Gastrocnemius medialis (tissue), 4 donors: ENCODE measurements around the gene ESRRB. TPM values are rescaled to one million over a fixed set of nuclear protein-coding genes. Genes with fewer than 3 reads are reported as not detected.

Experiments
- ATAC-seq, 2 donors: fragments of 150-250 bp; one replicate each; pipeline ENCODE4 v1.9.1; 2016
- DNase-seq, 2 donors: peaks; one replicate each; pipeline ENCODE4 v3.0.0-alpha.2; 2019
- H3K27ac ChIP-seq, 4 donors: fragments of 200-600 bp; sonication (generic); 1 replicate in 1 of 4; 2 replicates in 3 of 4; pipeline ENCODE4 v1.5.1; 2016 to 2018; ENCODE audit warnings: mild to moderate bottlenecking in 2 of 4, moderate library complexity in 1 of 4
- H3K27me3 ChIP-seq, 3 donors: fragments of 200-600 bp; sonication (generic) in 2 of 3; 1 replicate in 1 of 3; 2 replicates in 2 of 3; pipeline versions ENCODE4 v1.5.1 to v1.6.0; 2016 to 2019; ENCODE audit warnings: mild to moderate bottlenecking in 1 of 3, moderate library complexity in 1 of 3
- H3K36me3 ChIP-seq, 2 donors: fragments of 200-600 bp; sonication (generic) in 1 of 2; one replicate each; pipeline ENCODE4 v1.5.1; 2017 to 2018
- H3K4me1 ChIP-seq, 2 donors: fragments of 200-600 bp; sonication (generic) in 1 of 2; one replicate each; pipeline ENCODE4 v1.5.1; 2016 to 2017; ENCODE audit warnings: mild to moderate bottlenecking in 2 of 2
- H3K4me3 ChIP-seq, 4 donors: fragments of 200-600 bp; sonication (generic) in 3 of 4; 1 replicate in 1 of 4; 2 replicates in 3 of 4; pipeline ENCODE4 v1.5.1; 2016 to 2019; ENCODE audit warnings: mild to moderate bottlenecking in 2 of 4
- H3K9me3 ChIP-seq, 3 donors: fragments of 200-600 bp; sonication (generic) in 2 of 3; 1 replicate in 1 of 3; 2 replicates in 2 of 3; pipeline ENCODE4 v1.5.1; 2016 to 2019
- CTCF ChIP-seq, 5 experiments: fragments of 450-650 bp in 3 of 5; fragments of 200-600 bp in 2 of 5; sonication (generic) in 2 of 5; IDR thresholded peaks in 4 of 5; conservative IDR thresholded peaks in 1 of 5; 1 replicate in 4 of 5; 2 replicates in 1 of 5; pipeline ENCODE4 v1.5.1; 2016 to 2019; ENCODE audit warnings: antibody characterized with exemption in 5 of 5, mild to moderate bottlenecking in 3 of 5, moderate library complexity in 3 of 5
- POLR2A ChIP-seq, 2 donors: fragments of 450-650 bp; IDR thresholded peaks; one replicate each; pipeline ENCODE4 v1.6.1; 2017; ENCODE audit warnings: antibody characterized with exemption in 2 of 2, mild to moderate bottlenecking in 2 of 2, moderate library complexity in 2 of 2
- in situ Hi-C, 4 donors: fragments of 200-750 bp; cut with MboI; loops; one replicate each; pipeline versions ENCODE4 v1.15.0 to v1.8.0; 2017; ENCODE audit warnings: low sequenced_read_pairs in 4 of 4
- intact Hi-C: fragments of 100-400 bp; cut with DNase I; formaldehyde crosslinking; loops from one replicate; pipeline ENCODE4 v1.15.1; 2023; ENCODE audit warnings: low total_unique reads
- total RNA-seq, 4 donors: library from RNA; depleted of rRNA; stranded (reverse); fragments of >200 nt; gene quantifications; one replicate each; pipeline versions ENCODE4 v1.1.0 to v1.2.3, GENCODE V29; 2016

The ESRRB gene
- total RNA-seq, 4 donors from 2014 or later, result 1.1 to 9.4 (median 5.3) TPM

- intact Hi-C loops, result no loop called here
- H3K27ac ChIP-seq, result no peak overlapping the region
- no peaks in the 10 kb centered on the region for H3K36me3 ChIP-seq
- TF ChIP-seq POLR2A (IDR thresholded peaks at IDR 0.05), result no peak
- TF ChIP-seq CTCF (IDR thresholded peaks at IDR 0.05 in 4 of 5, conservative IDR thresholded peaks at IDR 0.05 in 1 of 5), result no peak
- no peaks in the 10 kb centered on the region for H3K27me3 ChIP-seq
- no peaks in the 10 kb centered on the region for H3K4me1 ChIP-seq
- no peaks in the 10 kb centered on the region for H3K9me3 ChIP-seq
- no peak overlapping the region for H3K4me3 ChIP-seq
- ATAC-seq, result no peak
- DNase-seq, result no peak
- in situ Hi-C loops, result no loop called here
Measured at GRCh38 chr14:76432827-76433752, 57.2 kb downstream of the ESRRB start.

- DNase-seq (no peak), ATAC-seq (no peak)
- no peak overlapping the region for H3K4me3 ChIP-seq
- H3K9me3 ChIP-seq, result no peaks in the 10 kb centered on the region
- in situ Hi-C loops (no loop called here), intact Hi-C loops (no loop called here)
- no peak overlapping the region for H3K27ac ChIP-seq
- TF ChIP-seq CTCF (IDR thresholded peaks at IDR 0.05 in 4 of 5, conservative IDR thresholded peaks at IDR 0.05 in 1 of 5), result no peak
- no peak for TF ChIP-seq POLR2A (IDR thresholded peaks at IDR 0.05)
- no peaks in the 10 kb centered on the region for H3K36me3 ChIP-seq
- H3K27me3 ChIP-seq, result no peaks in the 10 kb centered on the region
- no peaks in the 10 kb centered on the region for H3K4me1 ChIP-seq
Measured at GRCh38 chr14:76434220-76434619, 58.3 kb downstream of the ESRRB start.

GRCh38 chr14:76439237-76439775 lies 63.4 kb downstream of the ESRRB start:
- TF ChIP-seq CTCF (IDR thresholded peaks at IDR 0.05 in 4 of 5, conservative IDR thresholded peaks at IDR 0.05 in 1 of 5) (no peak), POLR2A (IDR thresholded peaks at IDR 0.05) (no peak)
- H3K36me3 ChIP-seq, result peaks cover 0 to 5% of the 10 kb centered on the region in 2 donors
- H3K4me1 ChIP-seq, result no peaks in the 10 kb centered on the region
- H3K9me3 ChIP-seq, result no peaks in the 10 kb centered on the region
- H3K27ac ChIP-seq, result no peak overlapping the region
- H3K27me3 ChIP-seq, result no peaks in the 10 kb centered on the region
- intact Hi-C loops, result no loop called here
- no peak overlapping the region for H3K4me3 ChIP-seq
- in situ Hi-C loops, result no loop called here
- DNase-seq (no peak), ATAC-seq (no peak)

GRCh38 chr14:76446486-76446885 lies 70.5 kb downstream of the ESRRB start:
- TF ChIP-seq CTCF (IDR thresholded peaks at IDR 0.05 in 4 of 5, conservative IDR thresholded peaks at IDR 0.05 in 1 of 5) (no peak), POLR2A (IDR thresholded peaks at IDR 0.05) (no peak)
- Histone ChIP-seq H3K27me3 (no peaks in the 10 kb centered on the region), H3K27ac (no peak overlapping the region), H3K9me3 (no peaks in the 10 kb centered on the region), H3K36me3 (no peaks in the 10 kb centered on the region), H3K4me3 (no peak overlapping the region), H3K4me1 (no peaks in the 10 kb centered on the region)
- DNase-seq (no peak), ATAC-seq (no peak)
- intact Hi-C loops, result no loop called here
- in situ Hi-C loops, result no loop called here
